Kidney epithelial cell (primary cell): Measurements from ENCODE around the gene PLA2G6. TPM values are rescaled to one million over a fixed set of nuclear protein-coding genes. Genes with fewer than 3 reads are reported as not detected.
A peak's percentile ranks its signal among the peaks of the same experiment; 100 is the strongest.
"Not testable (repeated sequence)": the region's sequence is repeated elsewhere in the genome, so short reads cannot be mapped to it uniquely, and the experiment has no call there.

Experiments used
- DNase-seq: peaks from one replicate; pipeline ENCODE4 v3.0.0-alpha.2; 2010; ENCODE audit warnings: low read depth
- H3K27me3 ChIP-seq: 2 replicates; pipeline ENCODE4 v1.6.0; 2011; ENCODE audit warnings: low read length; ENCODE audit not compliant: control insufficient read depth, insufficient read depth
- H3K36me3 ChIP-seq: 2 replicates; pipeline ENCODE4 v1.5.1; 2011; ENCODE audit warnings: low read length; ENCODE audit not compliant: control insufficient read depth, insufficient read depth
- H3K4me3 ChIP-seq: 2 replicates; pipeline ENCODE4 v1.5.1; 2011; ENCODE audit warnings: low read depth, mild to moderate bottlenecking, control low read depth, low read length
- total RNA-seq: library from RNA; depleted of rRNA; stranded (reverse); fragments of >200 nt; gene quantifications from 2 replicates; pipeline ENCODE4 v1.2.3, GENCODE V29; 2015
- TF ChIP-seq, protein P1 (sequence below): IDR thresholded peaks from 2 replicates; pipeline ENCODE4 v1.5.1; 2011; ENCODE audit warnings: mild to moderate bottlenecking, moderate library complexity, low read length, control low read depth, inconsistent platforms; ENCODE audit not compliant: insufficient read depth, poor library complexity, severe bottlenecking

PLA2G6 gene
- total RNA-seq, 1 donor from 2014 or later, result 15.5 TPM

DNA sequence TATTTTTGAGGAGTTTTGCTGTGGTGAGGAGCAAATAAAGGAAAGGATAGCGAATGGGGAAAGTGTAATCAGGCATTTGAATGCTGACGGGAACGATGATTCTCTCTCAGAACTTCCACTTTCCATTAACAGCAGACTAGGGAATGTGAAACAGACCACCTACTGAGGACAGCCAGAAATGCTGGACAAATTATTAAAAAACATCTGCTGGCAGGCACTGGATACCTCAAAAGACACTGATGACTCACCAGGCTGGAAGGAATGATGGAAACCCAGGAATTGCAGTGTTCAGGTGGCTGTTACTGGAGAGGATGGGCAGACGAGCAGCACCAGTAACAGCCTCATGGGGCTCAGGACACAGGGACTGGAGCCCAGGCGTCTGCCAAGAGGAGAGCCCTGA, 33.4 kb downstream of the PLA2G6 start:
- TF ChIP-seq, protein P1, sequence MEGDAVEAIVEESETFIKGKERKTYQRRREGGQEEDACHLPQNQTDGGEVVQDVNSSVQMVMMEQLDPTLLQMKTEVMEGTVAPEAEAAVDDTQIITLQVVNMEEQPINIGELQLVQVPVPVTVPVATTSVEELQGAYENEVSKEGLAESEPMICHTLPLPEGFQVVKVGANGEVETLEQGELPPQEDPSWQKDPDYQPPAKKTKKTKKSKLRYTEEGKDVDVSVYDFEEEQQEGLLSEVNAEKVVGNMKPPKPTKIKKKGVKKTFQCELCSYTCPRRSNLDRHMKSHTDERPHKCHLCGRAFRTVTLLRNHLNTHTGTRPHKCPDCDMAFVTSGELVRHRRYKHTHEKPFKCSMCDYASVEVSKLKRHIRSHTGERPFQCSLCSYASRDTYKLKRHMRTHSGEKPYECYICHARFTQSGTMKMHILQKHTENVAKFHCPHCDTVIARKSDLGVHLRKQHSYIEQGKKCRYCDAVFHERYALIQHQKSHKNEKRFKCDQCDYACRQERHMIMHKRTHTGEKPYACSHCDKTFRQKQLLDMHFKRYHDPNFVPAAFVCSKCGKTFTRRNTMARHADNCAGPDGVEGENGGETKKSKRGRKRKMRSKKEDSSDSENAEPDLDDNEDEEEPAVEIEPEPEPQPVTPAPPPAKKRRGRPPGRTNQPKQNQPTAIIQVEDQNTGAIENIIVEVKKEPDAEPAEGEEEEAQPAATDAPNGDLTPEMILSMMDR, result no peak
- peak; percentile 41 for DNase-seq
- Histone ChIP-seq H3K4me3 (no peak overlapping the region), H3K27me3 (no peaks in the 10 kb centered on the region), H3K36me3 (no peaks in the 10 kb centered on the region)

DNA sequence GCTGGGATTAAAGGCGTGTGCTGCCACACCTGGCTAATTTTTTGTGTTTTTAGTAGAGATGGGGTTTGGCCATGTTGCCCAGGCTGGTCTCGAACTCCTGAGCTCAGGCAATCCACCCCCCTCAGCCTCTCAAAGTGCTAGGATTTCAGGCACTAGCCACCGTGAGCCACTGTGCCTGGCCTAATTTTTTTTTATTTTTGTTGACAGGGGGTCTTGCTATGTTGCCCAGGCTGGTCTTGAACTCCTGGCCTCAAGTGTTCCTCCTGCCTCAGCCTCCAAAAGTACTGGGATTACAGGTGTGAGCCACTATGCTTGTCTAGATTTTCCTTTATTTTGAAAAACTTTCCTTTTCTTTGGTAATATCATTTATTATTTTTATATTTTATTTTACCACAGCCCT, 35.5 kb downstream of the PLA2G6 start:
- not testable (repeated sequence) for H3K4me3 ChIP-seq, H3K27me3 ChIP-seq, H3K36me3 ChIP-seq, DNase-seq

DNA sequence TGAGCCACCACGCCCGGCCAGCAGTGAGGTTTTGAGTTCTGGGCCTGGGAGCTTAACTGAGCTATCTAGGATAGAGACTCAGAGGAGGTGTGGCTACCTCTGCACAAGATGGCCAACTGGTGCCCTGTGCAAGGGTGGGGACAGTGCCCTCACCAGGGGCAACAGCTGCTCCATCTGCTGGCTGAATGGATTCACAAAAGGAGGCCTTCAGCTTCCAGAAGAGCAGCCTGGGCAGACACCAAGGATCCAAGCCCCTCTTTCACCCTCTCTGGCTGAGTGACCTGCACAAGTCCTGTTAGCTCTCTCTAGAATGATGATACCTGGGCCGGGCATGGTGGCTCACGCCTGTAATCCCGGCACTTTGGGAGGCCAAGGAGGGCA, 37.6 kb downstream of the PLA2G6 start:
- TF ChIP-seq, protein P1, result no peak
- Histone ChIP-seq H3K36me3 (no peaks in the 10 kb centered on the region), H3K4me3 (no peak overlapping the region), H3K27me3 (no peaks in the 10 kb centered on the region)
- DNase-seq, result no peak

DNA sequence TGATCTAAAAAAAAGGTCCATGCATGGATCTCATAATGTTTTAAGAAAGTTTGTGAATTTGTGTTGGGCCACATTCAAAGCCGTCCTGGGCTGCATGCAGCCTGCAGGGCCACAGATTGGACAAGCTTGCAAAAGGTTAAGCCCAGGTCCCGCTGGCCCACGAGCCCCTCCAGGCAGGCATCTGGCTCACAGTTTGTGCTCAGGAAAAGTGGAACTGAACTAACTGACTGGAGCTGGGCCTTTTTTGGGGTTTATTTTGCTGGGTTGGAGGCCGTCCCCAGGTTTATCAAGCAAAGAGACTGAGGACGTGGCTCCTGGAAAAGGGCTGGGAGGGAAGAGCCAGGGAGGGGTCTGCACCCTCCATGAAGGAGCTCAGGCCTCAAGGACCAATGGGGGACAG, 39.0 kb downstream of the PLA2G6 start:
- H3K27me3 ChIP-seq, result no peaks in the 10 kb centered on the region
- DNase-seq, result no peak
- no peak overlapping the region for H3K4me3 ChIP-seq
- H3K36me3 ChIP-seq, result no peaks in the 10 kb centered on the region
- TF ChIP-seq, protein P1, result no peak

DNA sequence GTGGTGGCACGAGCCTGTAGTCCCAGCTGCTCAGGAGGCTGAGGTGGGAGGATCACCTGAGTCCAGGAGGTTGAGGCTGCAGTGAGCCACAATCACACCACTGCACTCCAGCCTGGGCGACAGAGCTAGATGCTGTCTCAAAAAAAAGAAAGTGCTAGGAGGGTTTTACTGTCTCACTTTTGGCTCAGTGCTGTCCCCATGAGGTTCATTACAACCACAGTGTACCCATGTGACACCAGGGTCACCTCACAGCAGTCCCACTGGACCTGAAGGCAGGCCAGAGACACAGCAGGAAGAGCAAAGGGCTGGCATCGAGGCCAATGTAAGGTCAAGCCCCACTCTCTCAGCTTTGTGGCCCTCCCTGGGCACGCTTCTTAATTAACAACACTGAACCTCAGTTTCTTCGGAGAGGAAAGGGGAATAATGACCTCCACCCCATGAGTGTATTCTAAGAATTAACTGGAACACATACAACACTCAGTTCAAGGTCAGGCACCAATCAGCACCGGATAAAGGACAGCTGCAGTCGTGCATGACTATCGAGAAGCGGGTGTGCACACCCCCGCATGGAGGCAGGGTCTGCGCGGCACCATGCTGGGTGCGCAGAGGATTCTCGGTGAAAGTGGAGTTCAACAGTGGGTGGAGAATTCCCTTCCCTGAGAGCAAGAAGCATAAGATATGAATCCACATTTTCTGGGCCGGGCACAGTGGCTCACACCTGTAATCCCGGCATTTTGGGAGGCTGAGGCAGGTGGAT, 40.2 kb downstream of the PLA2G6 start:
- Histone ChIP-seq H3K27me3 (no peaks in the 10 kb centered on the region), H3K4me3 (no peak overlapping the region), H3K36me3 (no peaks in the 10 kb centered on the region)
- TF ChIP-seq, protein P1, result no peak
- no peak for DNase-seq

DNA sequence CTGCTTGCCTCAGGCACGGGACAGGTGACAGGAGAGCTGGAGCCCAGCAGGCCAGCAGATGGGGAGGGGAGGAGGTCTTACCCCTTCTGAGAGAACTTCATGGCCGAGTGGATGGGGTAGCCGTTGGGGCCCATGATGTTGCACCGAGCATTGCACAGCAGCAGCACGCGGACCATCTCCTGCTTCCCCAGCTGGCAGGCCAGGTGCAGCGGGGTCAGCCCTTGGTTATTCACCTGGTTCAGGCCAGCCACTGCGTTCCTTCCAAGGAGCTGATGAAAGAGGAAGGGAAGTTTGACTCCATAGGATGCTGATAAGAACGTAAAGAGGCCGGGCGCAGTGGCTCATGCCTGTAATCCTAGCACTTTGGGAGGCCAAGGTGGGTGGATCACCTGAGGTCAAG, 41.7 kb downstream of the PLA2G6 start:
- Histone ChIP-seq H3K4me3 (no peak overlapping the region), H3K36me3 (no peaks in the 10 kb centered on the region), H3K27me3 (no peaks in the 10 kb centered on the region)
- TF ChIP-seq, protein P1, result no peak
- DNase-seq, result no peak
